GM06990 (cell line): ENCODE measurements around the gene NDEL1.

Source experiments
- DNase-seq: peaks from one replicate; pipeline ENCODE4 v3.0.0-alpha.2; 2011; ENCODE audit not compliant: insufficient read length; ENCODE audit errors: extremely low read depth
- H3K27me3 ChIP-seq: replicated peaks from 2 replicates; pipeline ENCODE4 v1.6.0; 2011; ENCODE audit warnings: low read length; ENCODE audit not compliant: control insufficient read depth, insufficient read depth
- H3K36me3 ChIP-seq: 2 replicates; pipeline ENCODE4 v1.5.1; 2011; ENCODE audit warnings: low read length; ENCODE audit not compliant: control insufficient read depth, insufficient read depth
- H3K4me3 ChIP-seq: replicated peaks from 2 replicates; pipeline ENCODE4 v1.5.1; 2011; ENCODE audit warnings: low read depth, mild to moderate bottlenecking, control low read depth, low read length
- CTCF ChIP-seq: IDR thresholded peaks from 2 replicates; pipeline ENCODE4 v1.5.1; 2011; ENCODE audit warnings: low read length, control low read depth, mild to moderate bottlenecking, inconsistent platforms; ENCODE audit not compliant: insufficient read depth, poor library complexity, severe bottlenecking

NDEL1 gene

GRCh38 chr17:8430966-8431365 is 4.7 kb upstream of the NDEL1 start:
- Histone ChIP-seq H3K36me3 (no peaks in the 10 kb centered on the region), H3K4me3 (no peak overlapping the region), H3K27me3 (no peaks in the 10 kb centered on the region)
- no peak for DNase-seq
- TF ChIP-seq CTCF = no peak

- no peak for TF ChIP-seq CTCF
- H3K36me3 ChIP-seq = no peaks in the 10 kb centered on the region; the same call in 1 of the 2 replicates
- H3K27me3 ChIP-seq = no peaks in the 10 kb centered on the region
- peak; percentile 72 for DNase-seq
- peak overlapping the region; percentile 93 for H3K4me3 ChIP-seq
Measured at GRCh38 chr17:8436169-8436843, 622 bp downstream of the NDEL1 start.

- no peaks in the 10 kb centered on the region for H3K27me3 ChIP-seq
- DNase-seq = no peak
- H3K36me3 ChIP-seq = no peaks in the 10 kb centered on the region; the same call in 1 of the 2 replicates
- TF ChIP-seq CTCF = no peak
- H3K4me3 ChIP-seq = peak overlapping the region; percentile 93
Measured at GRCh38 chr17:8436844-8437171, 1.1 kb downstream of the NDEL1 start.

- Histone ChIP-seq H3K27me3 (no peaks in the 10 kb centered on the region), H3K4me3 (no peak overlapping the region), H3K36me3 (no peaks in the 10 kb centered on the region; the same call in 1 of the 2 replicates)
- no peak for TF ChIP-seq CTCF
- no peak for DNase-seq
Measured at GRCh38 chr17:8438441-8438840, 2.8 kb downstream of the NDEL1 start.

- no peak for TF ChIP-seq CTCF
- Histone ChIP-seq H3K36me3 (peaks cover 5% of the 10 kb centered on the region), H3K27me3 (no peaks in the 10 kb centered on the region), H3K4me3 (no peak overlapping the region)
- no peak for DNase-seq
Measured at GRCh38 chr17:8439681-8440080, 4.0 kb downstream of the NDEL1 start.

GRCh38 chr17:8441690-8442089 is 6.0 kb downstream of the NDEL1 start:
- DNase-seq = no peak
- no peak for TF ChIP-seq CTCF
- Histone ChIP-seq H3K36me3 (peaks cover 5% of the 10 kb centered on the region), H3K27me3 (no peaks in the 10 kb centered on the region), H3K4me3 (no peak overlapping the region)
